ENCODE results near the gene TTYH2. TPM values are rescaled to one million over a fixed set of nuclear protein-coding genes. Genes with fewer than 3 reads are reported as not detected.

TTYH2 gene
- total RNA-seq, 1 experiment from 2014 or later = 4.5 TPM

DNA sequence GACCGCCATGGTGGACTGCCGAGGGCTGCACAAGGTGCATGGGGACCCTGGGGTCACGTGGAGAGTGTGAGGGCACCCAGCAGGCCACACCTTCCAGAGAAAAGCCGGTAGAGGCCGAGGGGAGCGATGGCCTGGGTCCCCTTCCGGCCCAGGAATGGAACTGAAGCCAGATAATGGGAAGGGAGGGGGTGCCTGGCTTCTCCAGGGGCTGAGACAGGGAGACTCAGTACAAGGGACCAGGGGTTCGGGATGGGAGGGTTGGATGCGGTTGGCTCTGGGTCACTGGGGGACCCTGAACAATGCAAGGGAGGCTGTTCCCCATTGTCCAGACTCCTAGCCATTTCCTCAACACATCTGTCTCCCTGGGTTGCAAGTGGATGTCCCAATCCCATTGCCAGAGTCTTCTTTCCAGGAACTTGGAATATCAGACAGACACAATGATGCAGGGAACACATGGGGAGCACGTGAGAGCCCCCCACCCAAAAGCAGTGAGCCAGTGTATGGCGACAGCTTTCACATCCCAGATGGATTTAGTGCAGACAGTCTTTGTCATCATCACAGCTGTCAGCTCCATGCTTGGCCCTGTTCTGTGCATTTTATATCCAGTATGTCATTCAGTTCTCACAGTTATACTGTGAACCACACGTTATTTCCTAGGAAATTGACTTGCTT is 37.1 kb downstream of the TTYH2 start:
- peaks cover 9% of the 10 kb centered on the region for H3K4me1 Mint-ChIP-seq
- peaks cover 8% of the 10 kb centered on the region for H3K36me3 Mint-ChIP-seq
- ChIA-PET CTCF (interaction anchor here (1.2 to 2.1 kb wide), 5 partner anchors 9 to 51 kb away, joined by 4 to 9 read pairs (median 6); partner anchors contain the start of gene TTYH2), POLR2A (no interaction called here)
- H3K9me3 Mint-ChIP-seq = peaks cover 8% of the 10 kb centered on the region
- DNase-seq (ENCODE audit: low spot score) (no peak), ATAC-seq (no peak)
- H3K27ac Mint-ChIP-seq = no peak overlapping the region
- TF ChIP-seq CBFB (CRISPR knock-in tag; IDR thresholded peaks at IDR 0.05; ENCODE audit: low read depth) = no peak
- TF ChIP-seq, protein P1, sequence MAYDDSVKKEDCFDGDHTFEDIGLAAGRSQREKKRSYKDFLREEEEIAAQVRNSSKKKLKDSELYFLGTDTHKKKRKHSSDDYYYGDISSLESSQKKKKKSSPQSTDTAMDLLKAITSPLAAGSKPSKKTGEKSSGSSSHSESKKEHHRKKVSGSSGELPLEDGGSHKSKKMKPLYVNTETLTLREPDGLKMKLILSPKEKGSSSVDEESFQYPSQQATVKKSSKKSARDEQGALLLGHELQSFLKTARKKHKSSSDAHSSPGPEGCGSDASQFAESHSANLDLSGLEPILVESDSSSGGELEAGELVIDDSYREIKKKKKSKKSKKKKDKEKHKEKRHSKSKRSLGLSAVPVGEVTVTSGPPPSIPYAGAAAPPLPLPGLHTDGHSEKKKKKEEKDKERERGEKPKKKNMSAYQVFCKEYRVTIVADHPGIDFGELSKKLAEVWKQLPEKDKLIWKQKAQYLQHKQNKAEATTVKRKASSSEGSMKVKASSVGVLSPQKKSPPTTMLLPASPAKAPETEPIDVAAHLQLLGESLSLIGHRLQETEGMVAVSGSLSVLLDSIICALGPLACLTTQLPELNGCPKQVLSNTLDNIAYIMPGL (CRISPR knock-in tag; IDR thresholded peaks at IDR 0.05) = no peak
- no peak for TF ChIP-seq ARID4B (CRISPR knock-in tag; IDR thresholded peaks at IDR 0.05; ENCODE audit: borderline replicate concordance)
- TF ChIP-seq STAT6 (CRISPR knock-in tag; conservative IDR thresholded peaks at IDR 0.05; ENCODE audit: low read depth) = no peak
- TF ChIP-seq, protein P2, sequence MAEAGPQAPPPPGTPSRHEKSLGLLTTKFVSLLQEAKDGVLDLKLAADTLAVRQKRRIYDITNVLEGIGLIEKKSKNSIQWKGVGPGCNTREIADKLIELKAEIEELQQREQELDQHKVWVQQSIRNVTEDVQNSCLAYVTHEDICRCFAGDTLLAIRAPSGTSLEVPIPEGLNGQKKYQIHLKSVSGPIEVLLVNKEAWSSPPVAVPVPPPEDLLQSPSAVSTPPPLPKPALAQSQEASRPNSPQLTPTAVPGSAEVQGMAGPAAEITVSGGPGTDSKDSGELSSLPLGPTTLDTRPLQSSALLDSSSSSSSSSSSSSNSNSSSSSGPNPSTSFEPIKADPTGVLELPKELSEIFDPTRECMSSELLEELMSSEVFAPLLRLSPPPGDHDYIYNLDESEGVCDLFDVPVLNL (CRISPR knock-in tag; IDR thresholded peaks at IDR 0.05; ENCODE audit: borderline replicate concordance, low read depth) = no peak
- no peak for TF ChIP-seq JUN (CRISPR knock-in tag; IDR thresholded peaks at IDR 0.05)
- TF ChIP-seq, protein P3, sequence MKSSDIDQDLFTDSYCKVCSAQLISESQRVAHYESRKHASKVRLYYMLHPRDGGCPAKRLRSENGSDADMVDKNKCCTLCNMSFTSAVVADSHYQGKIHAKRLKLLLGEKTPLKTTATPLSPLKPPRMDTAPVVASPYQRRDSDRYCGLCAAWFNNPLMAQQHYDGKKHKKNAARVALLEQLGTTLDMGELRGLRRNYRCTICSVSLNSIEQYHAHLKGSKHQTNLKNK (CRISPR knock-in tag; IDR thresholded peaks at IDR 0.05) = no peak
- TF ChIP-seq ELF4 (CRISPR knock-in tag; IDR thresholded peaks at IDR 0.05; ENCODE audit: low read depth) = no peak
- TF ChIP-seq NR2C2 (CRISPR knock-in tag; IDR thresholded peaks at IDR 0.05) = no peak
- no peak for TF ChIP-seq NFATC4 (CRISPR knock-in tag; IDR thresholded peaks at IDR 0.05)
- no peak for TF ChIP-seq SP1 (CRISPR knock-in tag; conservative IDR thresholded peaks at IDR 0.05)
- no peak for TF ChIP-seq RELA (CRISPR knock-in tag; IDR thresholded peaks at IDR 0.05; ENCODE audit: borderline replicate concordance)
- TF ChIP-seq, protein P4, sequence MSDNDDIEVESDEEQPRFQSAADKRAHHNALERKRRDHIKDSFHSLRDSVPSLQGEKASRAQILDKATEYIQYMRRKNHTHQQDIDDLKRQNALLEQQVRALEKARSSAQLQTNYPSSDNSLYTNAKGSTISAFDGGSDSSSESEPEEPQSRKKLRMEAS (CRISPR knock-in tag; IDR thresholded peaks at IDR 0.05) = no peak
- TF ChIP-seq TCF7 (CRISPR knock-in tag; IDR thresholded peaks at IDR 0.05; ENCODE audit: low read depth) = no peak
- no peak for TF ChIP-seq ETV6 (CRISPR knock-in tag; IDR thresholded peaks at IDR 0.05)
- TF ChIP-seq MYBL2 (CRISPR knock-in tag; IDR thresholded peaks at IDR 0.05) = no peak
- TF ChIP-seq ESRRA (CRISPR knock-in tag; IDR thresholded peaks at IDR 0.05; ENCODE audit: borderline replicate concordance) = no peak
- TF ChIP-seq ZNF121 (CRISPR knock-in tag; IDR thresholded peaks at IDR 0.05) = no peak
- H3K4me3 Mint-ChIP-seq = no peak overlapping the region
- peaks cover 7% of the 10 kb centered on the region for H3K27me3 Mint-ChIP-seq (ENCODE audit: low read depth)

Data from WTC11 (cell line).